ENCODE data around the gene BAIAP2L2. TPM values are rescaled to one million over a fixed set of nuclear protein-coding genes. Genes with fewer than 3 reads are reported as not detected.

Gene BAIAP2L2
- total RNA-seq, 1 donor from 2014 or later = 0.54 TPM

DNA sequence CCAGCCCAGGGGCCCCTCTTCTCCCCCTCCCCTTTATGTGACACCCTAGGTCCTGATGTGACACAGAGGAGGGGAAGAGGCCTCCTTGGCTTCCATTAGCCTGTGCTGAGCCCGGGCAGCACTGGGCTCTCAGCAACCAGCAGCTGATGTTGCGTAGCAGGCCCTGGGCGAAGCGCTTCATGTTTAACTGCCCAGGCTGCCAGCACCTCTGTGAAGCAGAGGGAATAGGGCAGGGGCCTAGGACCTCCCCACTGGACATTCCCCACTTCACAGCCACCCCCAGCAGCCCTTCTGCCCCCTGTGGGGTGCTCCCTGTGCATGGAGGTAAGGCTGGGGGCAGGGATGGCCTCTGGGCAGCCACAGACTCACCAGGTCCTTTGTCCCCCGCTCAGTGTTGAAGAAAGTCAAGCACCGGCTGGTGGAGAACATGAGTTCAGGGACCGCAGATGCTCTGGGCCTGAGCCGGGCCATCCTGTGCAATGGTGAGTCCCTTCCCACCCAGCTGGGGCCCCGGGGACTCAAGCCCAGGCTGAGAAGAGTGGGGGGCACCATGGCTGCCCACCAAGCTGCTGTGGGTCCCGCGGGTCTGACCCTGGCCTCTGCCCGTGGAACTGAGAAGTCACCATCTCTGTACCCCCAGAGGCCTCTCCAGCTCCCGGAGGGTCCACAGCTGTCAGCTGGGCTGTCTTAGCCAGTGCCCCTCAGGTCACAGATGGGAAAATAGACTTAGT, 41.7 kb downstream of the BAIAP2L2 start:
- H3K4me2 ChIP-seq (ENCODE audit: low read length) = no peak overlapping the region
- H2AFZ ChIP-seq (ENCODE audit: low read depth, low read length) = no peak overlapping the region
- no peak overlapping the region for H3K9ac ChIP-seq (ENCODE audit: low read length)
- H3K4me1 Mint-ChIP-seq (ENCODE audit: low read depth, unreplicated experiment) = no peaks in the 10 kb centered on the region
- no peaks in the 10 kb centered on the region for H3K9me3 ChIP-seq (ENCODE audit: insufficient read depth, low read depth, low read length)
- no peaks in the 10 kb centered on the region for H3K27me3 ChIP-seq (ENCODE audit: insufficient read depth, low read length)
- H3K36me3 ChIP-seq (ENCODE audit: insufficient read depth, low read length) = no peaks in the 10 kb centered on the region
- no peaks in the 10 kb centered on the region for H3K27me3 Mint-ChIP-seq (ENCODE audit: low read depth, unreplicated experiment)
- no peak overlapping the region for H3K4me3 ChIP-seq (ENCODE audit: insufficient read depth, low read depth, low read length)
- no peak overlapping the region for H3K27ac Mint-ChIP-seq (ENCODE audit: unreplicated experiment)
- TF ChIP-seq EZH2 (IDR thresholded peaks at IDR 0.05; ENCODE audit: insufficient read depth, low read length) = no peak
- TF ChIP-seq, protein P1, sequence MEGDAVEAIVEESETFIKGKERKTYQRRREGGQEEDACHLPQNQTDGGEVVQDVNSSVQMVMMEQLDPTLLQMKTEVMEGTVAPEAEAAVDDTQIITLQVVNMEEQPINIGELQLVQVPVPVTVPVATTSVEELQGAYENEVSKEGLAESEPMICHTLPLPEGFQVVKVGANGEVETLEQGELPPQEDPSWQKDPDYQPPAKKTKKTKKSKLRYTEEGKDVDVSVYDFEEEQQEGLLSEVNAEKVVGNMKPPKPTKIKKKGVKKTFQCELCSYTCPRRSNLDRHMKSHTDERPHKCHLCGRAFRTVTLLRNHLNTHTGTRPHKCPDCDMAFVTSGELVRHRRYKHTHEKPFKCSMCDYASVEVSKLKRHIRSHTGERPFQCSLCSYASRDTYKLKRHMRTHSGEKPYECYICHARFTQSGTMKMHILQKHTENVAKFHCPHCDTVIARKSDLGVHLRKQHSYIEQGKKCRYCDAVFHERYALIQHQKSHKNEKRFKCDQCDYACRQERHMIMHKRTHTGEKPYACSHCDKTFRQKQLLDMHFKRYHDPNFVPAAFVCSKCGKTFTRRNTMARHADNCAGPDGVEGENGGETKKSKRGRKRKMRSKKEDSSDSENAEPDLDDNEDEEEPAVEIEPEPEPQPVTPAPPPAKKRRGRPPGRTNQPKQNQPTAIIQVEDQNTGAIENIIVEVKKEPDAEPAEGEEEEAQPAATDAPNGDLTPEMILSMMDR (IDR thresholded peaks at IDR 0.05; ENCODE audit: insufficient read depth, low read depth, low read length) = no peak
- no peak for DNase-seq (ENCODE audit: low read depth)
- H3K9me3 Mint-ChIP-seq (ENCODE audit: unreplicated experiment) = no peaks in the 10 kb centered on the region
- no peak for FAIRE-seq
- peaks cover 11% of the 10 kb centered on the region for H3K36me3 Mint-ChIP-seq (ENCODE audit: low read depth, unreplicated experiment)
- no peak overlapping the region for H3K27ac ChIP-seq (ENCODE audit: low read depth, low read length)
- H3K79me2 ChIP-seq (ENCODE audit: insufficient read depth, low read length) = no peaks in the 10 kb centered on the region
- H4K20me1 ChIP-seq (ENCODE audit: insufficient read depth, low read length) = no peaks in the 10 kb centered on the region
- no peaks in the 10 kb centered on the region for H3K4me1 ChIP-seq (ENCODE audit: insufficient read depth, low read length)
- no peak overlapping the region for H3K4me3 Mint-ChIP-seq (ENCODE audit: unreplicated experiment)

DNA sequence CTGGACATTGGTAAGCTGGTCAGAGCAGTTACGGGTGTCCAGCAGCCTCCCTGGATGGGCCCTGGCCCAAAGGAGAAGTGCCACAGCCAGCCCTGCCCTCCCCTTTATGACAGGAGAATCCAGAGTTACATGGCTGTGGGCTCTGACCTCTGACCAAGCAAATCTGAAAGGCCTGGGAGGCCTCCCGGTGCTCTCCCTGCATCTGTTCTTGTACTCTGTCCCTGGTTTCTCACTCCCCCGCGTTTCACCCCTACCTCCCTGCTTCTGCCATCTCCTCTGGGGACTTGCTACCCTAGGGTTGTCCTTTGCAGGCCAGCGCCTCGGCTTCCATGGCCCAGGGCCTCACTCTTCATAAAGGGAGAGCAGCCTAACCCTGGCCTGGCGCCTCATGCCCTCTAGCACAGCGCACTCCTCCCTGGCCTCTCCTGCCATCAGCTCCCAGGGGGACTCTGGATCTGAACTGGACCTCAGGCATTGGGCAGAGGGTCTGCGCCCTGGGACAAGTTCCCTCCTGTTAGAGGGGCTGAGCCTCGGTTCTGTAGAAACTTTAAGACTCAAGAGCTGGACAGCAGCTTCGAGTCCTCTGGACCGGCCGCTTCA, 42.6 kb downstream of the BAIAP2L2 start:
- TF ChIP-seq, protein P1 (IDR thresholded peaks at IDR 0.05; ENCODE audit: insufficient read depth, low read depth, low read length) = no peak
- TF ChIP-seq EZH2 (IDR thresholded peaks at IDR 0.05; ENCODE audit: insufficient read depth, low read length) = no peak

DNA sequence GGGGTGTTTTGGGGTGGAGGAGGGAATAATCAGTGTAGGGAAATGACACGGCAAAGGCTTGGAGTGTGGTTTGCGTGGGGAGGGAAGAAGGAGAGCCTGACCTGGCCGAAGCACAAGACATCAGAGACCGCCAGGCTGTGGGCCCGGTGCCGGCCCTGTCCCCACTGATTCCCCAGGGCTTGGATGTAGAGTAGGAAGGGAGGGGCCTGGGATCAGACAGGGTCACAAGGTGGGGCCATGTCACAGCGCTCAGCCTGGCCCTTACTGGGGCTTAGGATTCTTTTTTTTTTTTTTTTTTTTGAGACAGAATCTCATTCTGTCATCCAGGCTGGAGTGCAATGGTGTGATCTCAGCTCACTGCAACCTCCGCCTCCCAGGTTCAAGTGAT, 43.5 kb downstream of the BAIAP2L2 start:
- Histone ChIP-seq H3K4me3 (ENCODE audit: insufficient read depth, low read depth, low read length) (no peak overlapping the region), H3K9ac (ENCODE audit: low read length) (no peak overlapping the region), H3K79me2 (ENCODE audit: insufficient read depth, low read length) (no peaks in the 10 kb centered on the region), H3K27me3 (ENCODE audit: insufficient read depth, low read length) (no peaks in the 10 kb centered on the region), H3K9me3 (ENCODE audit: insufficient read depth, low read depth, low read length) (no peaks in the 10 kb centered on the region), H3K27ac (ENCODE audit: low read depth, low read length) (no peak overlapping the region), H2AFZ (ENCODE audit: low read depth, low read length) (no peak overlapping the region), H4K20me1 (ENCODE audit: insufficient read depth, low read length) (no peaks in the 10 kb centered on the region), H3K4me1 (ENCODE audit: insufficient read depth, low read length) (no peaks in the 10 kb centered on the region), H3K36me3 (ENCODE audit: insufficient read depth, low read length) (no peaks in the 10 kb centered on the region), H3K4me2 (ENCODE audit: low read length) (no peak overlapping the region)
- H3K36me3 Mint-ChIP-seq (ENCODE audit: low read depth, unreplicated experiment) = peaks cover 9% of the 10 kb centered on the region
- H3K27ac Mint-ChIP-seq (ENCODE audit: unreplicated experiment) = no peak overlapping the region
- no peaks in the 10 kb centered on the region for H3K27me3 Mint-ChIP-seq (ENCODE audit: low read depth, unreplicated experiment)
- no peak for FAIRE-seq
- H3K4me1 Mint-ChIP-seq (ENCODE audit: low read depth, unreplicated experiment) = no peaks in the 10 kb centered on the region
- no peak overlapping the region for H3K4me3 Mint-ChIP-seq (ENCODE audit: unreplicated experiment)
- H3K9me3 Mint-ChIP-seq (ENCODE audit: unreplicated experiment) = no peaks in the 10 kb centered on the region
- no peak for DNase-seq (ENCODE audit: low read depth)
- no peak for TF ChIP-seq EZH2 (IDR thresholded peaks at IDR 0.05; ENCODE audit: insufficient read depth, low read length)
- TF ChIP-seq, protein P1 (IDR thresholded peaks at IDR 0.05; ENCODE audit: insufficient read depth, low read depth, low read length) = no peak

More for the DNA sequence above, 42.6 kb downstream of the BAIAP2L2 start:
- Histone ChIP-seq H3K27me3 (ENCODE audit: insufficient read depth, low read length) (no peaks in the 10 kb centered on the region), H3K4me2 (ENCODE audit: low read length) (no peak overlapping the region), H3K27ac (ENCODE audit: low read depth, low read length) (no peak overlapping the region), H3K9me3 (ENCODE audit: insufficient read depth, low read depth, low read length) (no peaks in the 10 kb centered on the region), H3K36me3 (ENCODE audit: insufficient read depth, low read length) (no peaks in the 10 kb centered on the region), H3K4me3 (ENCODE audit: insufficient read depth, low read depth, low read length) (no peak overlapping the region), H2AFZ (ENCODE audit: low read depth, low read length) (no peak overlapping the region), H3K9ac (ENCODE audit: low read length) (no peak overlapping the region), H3K79me2 (ENCODE audit: insufficient read depth, low read length) (no peaks in the 10 kb centered on the region), H4K20me1 (ENCODE audit: insufficient read depth, low read length) (no peaks in the 10 kb centered on the region), H3K4me1 (ENCODE audit: insufficient read depth, low read length) (no peaks in the 10 kb centered on the region)
- Mint-ChIP-seq H3K36me3 (ENCODE audit: low read depth, unreplicated experiment) (peaks cover 11% of the 10 kb centered on the region), H3K27ac (ENCODE audit: unreplicated experiment) (no peak overlapping the region), H3K27me3 (ENCODE audit: low read depth, unreplicated experiment) (no peaks in the 10 kb centered on the region), H3K9me3 (ENCODE audit: unreplicated experiment) (no peaks in the 10 kb centered on the region), H3K4me3 (ENCODE audit: unreplicated experiment) (no peak overlapping the region), H3K4me1 (ENCODE audit: low read depth, unreplicated experiment) (no peaks in the 10 kb centered on the region)
- DNase-seq (ENCODE audit: low read depth) = no peak
- FAIRE-seq = no peak

All from astrocyte (in vitro differentiated cells and primary cell).